ENCODE results near the gene CCDC73. TPM values are rescaled to one million over a fixed set of nuclear protein-coding genes. Genes with fewer than 3 reads are reported as not detected.
A peak's percentile ranks its signal among the peaks of the same experiment; 100 is the strongest.

CCDC73 gene
- polyA plus RNA-seq, 1 of the 3 experiments (the other 2 are of a cell fraction) = not detected

- Histone ChIP-seq H3K9me2 (no peaks in the 10 kb centered on the region), H3K27ac (ENCODE audit: low read depth in 2 of 2, low read length in 1 of 2) (no peak overlapping the region), H4K20me1 (ENCODE audit: insufficient read depth) (no peaks in the 10 kb centered on the region), H3K4me1 (ENCODE audit: control insufficient read depth in 1 of 2, insufficient read depth in 2 of 2, low read depth in 1 of 2, low read length in 1 of 2) (no peaks in the 10 kb centered on the region), H3K4me3 (ENCODE audit: low read depth in 2 of 2, low read length in 1 of 2) (no peak overlapping the region), H2AFZ (ENCODE audit: low read depth) (no peak overlapping the region), H3F3A (replicated peaks; ENCODE audit: insufficient read depth) (no peaks in the 10 kb centered on the region), H3K4me2 (no peak overlapping the region), H3K36me3 (replicated peaks in 1 of 2; ENCODE audit: control insufficient read depth in 1 of 2, insufficient read depth in 2 of 2, low read length in 1 of 2) (no peaks in the 10 kb centered on the region), H3K9me3 (no peaks in the 10 kb centered on the region), H3K27me3 (ENCODE audit: insufficient read depth) (no peaks in the 10 kb centered on the region; the same call in 1 of the 2 replicates), H3K9ac (no peak overlapping the region), H3K79me2 (ENCODE audit: insufficient read depth) (no peaks in the 10 kb centered on the region)
- ChIA-PET CTCF (no interaction called here), POLR2A (no interaction called here)
- no peak for TF ChIP-seq FOXJ3 (CRISPR knock-in tag; IDR thresholded peaks at IDR 0.05)
- TF ChIP-seq REST (IDR thresholded peaks at IDR 0.05; ENCODE audit: low read depth, low read length) = no peak
- no peak for TF ChIP-seq FOSL2 (IDR thresholded peaks at IDR 0.05; ENCODE audit: borderline replicate concordance, low read depth)
- TF ChIP-seq RAD21 (IDR thresholded peaks at IDR 0.05; ENCODE audit: low read length) = peak; percentile 23; the same call in 1 of the 2 replicates
- no peak for DNase-seq
- WGBS (ENCODE audit: low lambda C conversion rate) = 59% methylated on average over 11 of the region's 11 CpGs
Measured at GRCh38 chr11:32561835-32562234, 232.6 kb downstream of the CCDC73 start.

- POLR2A ChIA-PET = no interaction called here
- H3K27ac ChIP-seq (ENCODE audit: low read depth in 2 of 2, low read length in 1 of 2) = no peak overlapping the region
- no peak for DNase-seq
- no peak overlapping the region for H3K9ac ChIP-seq
- TF ChIP-seq MAX (IDR thresholded peaks at IDR 0.05; ENCODE audit: low read depth) (no peak), SIN3A (IDR thresholded peaks at IDR 0.05; ENCODE audit: borderline replicate concordance, low read depth, low read length) (no peak), GABPA (IDR thresholded peaks at IDR 0.05; ENCODE audit: low read depth) (no peak), ELF1 (IDR thresholded peaks at IDR 0.05) (no peak), USF2 (IDR thresholded peaks at IDR 0.05; ENCODE audit: borderline replicate concordance, low read depth, low read length) (no peak), NFIC (IDR thresholded peaks at IDR 0.05; ENCODE audit: borderline replicate concordance) (no peak), ZBTB33 (IDR thresholded peaks at IDR 0.05; ENCODE audit: borderline replicate concordance, low read depth) (no peak), EZH2phosphoT487 (IDR thresholded peaks at IDR 0.05; ENCODE audit: borderline replicate concordance, low read depth) (no peak)
- WGBS (ENCODE audit: low lambda C conversion rate) = 70% methylated on average over 5 of the region's 7 CpGs
- H3K36me3 ChIP-seq (replicated peaks in 1 of 2; ENCODE audit: control insufficient read depth in 1 of 2, insufficient read depth in 2 of 2, low read length in 1 of 2) = no peaks in the 10 kb centered on the region
- CTCF ChIA-PET = no interaction called here
- H3F3A ChIP-seq (replicated peaks; ENCODE audit: insufficient read depth) = no peaks in the 10 kb centered on the region
- H4K20me1 ChIP-seq (ENCODE audit: insufficient read depth) = no peaks in the 10 kb centered on the region
- no peaks in the 10 kb centered on the region for H3K4me1 ChIP-seq (ENCODE audit: control insufficient read depth in 1 of 2, insufficient read depth in 2 of 2, low read depth in 1 of 2, low read length in 1 of 2)
- no peak overlapping the region for H3K4me3 ChIP-seq (ENCODE audit: low read depth in 2 of 2, low read length in 1 of 2)
- no peaks in the 10 kb centered on the region for H3K79me2 ChIP-seq (ENCODE audit: insufficient read depth)
- no peak overlapping the region for H3K4me2 ChIP-seq
- H3K9me3 ChIP-seq = no peaks in the 10 kb centered on the region
- H2AFZ ChIP-seq (ENCODE audit: low read depth) = no peak overlapping the region
- H3K9me2 ChIP-seq = no peaks in the 10 kb centered on the region
- peaks cover 14% of the 10 kb centered on the region; the same call in 1 of the 2 replicates for H3K27me3 ChIP-seq (ENCODE audit: insufficient read depth)
Measured at GRCh38 chr11:32555895-32556294, 238.6 kb downstream of the CCDC73 start.

Measured in SK-N-SH (cell line).